ENCODE results near the gene ZFYVE9.
"Not testable (repeated sequence)": the region's sequence is repeated elsewhere in the genome, so short reads cannot be mapped to it uniquely, and the experiment has no call there.

ZFYVE9 gene, protein sequence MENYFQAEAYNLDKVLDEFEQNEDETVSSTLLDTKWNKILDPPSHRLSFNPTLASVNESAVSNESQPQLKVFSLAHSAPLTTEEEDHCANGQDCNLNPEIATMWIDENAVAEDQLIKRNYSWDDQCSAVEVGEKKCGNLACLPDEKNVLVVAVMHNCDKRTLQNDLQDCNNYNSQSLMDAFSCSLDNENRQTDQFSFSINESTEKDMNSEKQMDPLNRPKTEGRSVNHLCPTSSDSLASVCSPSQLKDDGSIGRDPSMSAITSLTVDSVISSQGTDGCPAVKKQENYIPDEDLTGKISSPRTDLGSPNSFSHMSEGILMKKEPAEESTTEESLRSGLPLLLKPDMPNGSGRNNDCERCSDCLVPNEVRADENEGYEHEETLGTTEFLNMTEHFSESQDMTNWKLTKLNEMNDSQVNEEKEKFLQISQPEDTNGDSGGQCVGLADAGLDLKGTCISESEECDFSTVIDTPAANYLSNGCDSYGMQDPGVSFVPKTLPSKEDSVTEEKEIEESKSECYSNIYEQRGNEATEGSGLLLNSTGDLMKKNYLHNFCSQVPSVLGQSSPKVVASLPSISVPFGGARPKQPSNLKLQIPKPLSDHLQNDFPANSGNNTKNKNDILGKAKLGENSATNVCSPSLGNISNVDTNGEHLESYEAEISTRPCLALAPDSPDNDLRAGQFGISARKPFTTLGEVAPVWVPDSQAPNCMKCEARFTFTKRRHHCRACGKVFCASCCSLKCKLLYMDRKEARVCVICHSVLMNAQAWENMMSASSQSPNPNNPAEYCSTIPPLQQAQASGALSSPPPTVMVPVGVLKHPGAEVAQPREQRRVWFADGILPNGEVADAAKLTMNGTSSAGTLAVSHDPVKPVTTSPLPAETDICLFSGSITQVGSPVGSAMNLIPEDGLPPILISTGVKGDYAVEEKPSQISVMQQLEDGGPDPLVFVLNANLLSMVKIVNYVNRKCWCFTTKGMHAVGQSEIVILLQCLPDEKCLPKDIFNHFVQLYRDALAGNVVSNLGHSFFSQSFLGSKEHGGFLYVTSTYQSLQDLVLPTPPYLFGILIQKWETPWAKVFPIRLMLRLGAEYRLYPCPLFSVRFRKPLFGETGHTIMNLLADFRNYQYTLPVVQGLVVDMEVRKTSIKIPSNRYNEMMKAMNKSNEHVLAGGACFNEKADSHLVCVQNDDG (N-terminal part only)

DNA sequence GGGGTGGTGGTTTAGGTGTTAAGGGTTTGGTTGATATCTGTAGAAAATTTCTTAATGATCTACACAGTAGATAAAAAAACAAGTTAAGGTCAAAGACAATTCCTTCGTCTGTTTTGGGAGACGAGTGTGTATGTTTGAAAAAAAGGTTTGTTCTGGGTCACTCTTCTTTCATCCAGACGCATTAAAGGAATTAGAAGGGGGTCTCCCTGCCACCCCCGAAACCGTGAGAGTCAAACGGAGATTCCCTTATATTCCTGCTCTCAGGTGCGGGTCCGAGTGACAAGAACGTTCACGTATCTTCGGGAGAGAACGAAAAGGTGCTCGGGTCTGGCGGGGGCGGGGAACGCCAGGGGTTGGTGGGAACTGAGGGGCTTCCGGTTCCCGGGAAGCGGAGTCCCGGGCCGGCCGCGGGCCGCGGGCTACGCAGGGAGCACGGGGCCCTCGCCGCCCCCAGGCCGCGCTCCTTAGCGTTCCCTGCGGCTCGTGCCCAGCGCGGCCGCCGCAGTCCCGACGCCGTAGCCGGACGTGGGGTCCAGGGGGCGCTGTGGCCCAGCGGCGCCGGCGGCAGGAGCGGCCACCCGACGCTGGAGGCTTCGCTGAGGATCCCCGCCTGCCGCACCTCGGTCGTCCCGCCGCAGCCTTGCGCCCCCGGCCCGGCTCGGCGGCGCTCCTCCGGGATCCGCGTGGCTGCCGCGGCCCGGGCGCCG is at the start of gene ZFYVE9:
TSS of gene ZFYVE9 (plus strand) at position 577 of the 707 bp plus-strand sequence. CDS start 91,118 bp downstream, outside the sequence.
- DNase-seq (ENCODE audit: low spot score), result peak; percentile 73

DNA sequence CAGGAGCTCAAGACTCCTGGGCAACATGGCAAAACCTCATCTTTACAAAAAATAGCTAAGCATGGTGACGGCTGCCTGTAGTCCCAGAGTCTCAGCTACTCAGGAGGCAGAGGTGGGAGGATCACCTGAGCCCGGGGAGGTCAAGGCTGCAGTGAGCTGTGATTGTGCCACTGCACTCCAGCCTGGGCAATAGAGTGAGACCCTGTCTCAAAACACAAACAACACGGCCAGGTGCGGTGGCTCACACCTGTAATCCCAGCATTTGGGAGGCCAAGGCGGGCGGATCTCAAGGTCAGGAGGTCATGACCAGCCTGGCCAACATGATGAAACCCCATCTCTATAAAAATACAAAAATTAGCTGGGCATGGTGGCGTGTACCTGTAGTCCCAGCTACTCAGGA is 47.6 kb upstream of the ZFYVE9 start:
- DNase-seq (ENCODE audit: low spot score), result not testable (repeated sequence)

DNA sequence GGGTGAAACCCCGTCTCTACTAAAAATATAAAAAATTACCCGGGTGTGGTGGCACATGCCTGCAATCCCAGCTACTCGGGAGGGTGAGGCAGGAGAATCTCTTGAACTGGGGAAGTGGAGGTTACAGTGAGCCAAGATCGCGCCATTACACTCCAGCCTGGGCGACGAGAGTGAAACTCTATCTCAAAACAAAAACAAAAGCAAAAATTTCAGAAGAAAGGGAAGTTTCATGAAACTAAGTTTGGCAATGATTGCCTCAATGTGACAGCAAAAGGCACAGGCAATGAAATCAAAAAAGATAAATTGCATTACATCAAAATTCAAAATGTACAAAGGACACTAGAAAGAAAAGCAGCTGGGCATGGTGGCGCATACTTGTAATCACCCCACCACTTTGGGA is 45.7 kb upstream of the ZFYVE9 start:
- no peak for DNase-seq (ENCODE audit: low spot score)

DNA sequence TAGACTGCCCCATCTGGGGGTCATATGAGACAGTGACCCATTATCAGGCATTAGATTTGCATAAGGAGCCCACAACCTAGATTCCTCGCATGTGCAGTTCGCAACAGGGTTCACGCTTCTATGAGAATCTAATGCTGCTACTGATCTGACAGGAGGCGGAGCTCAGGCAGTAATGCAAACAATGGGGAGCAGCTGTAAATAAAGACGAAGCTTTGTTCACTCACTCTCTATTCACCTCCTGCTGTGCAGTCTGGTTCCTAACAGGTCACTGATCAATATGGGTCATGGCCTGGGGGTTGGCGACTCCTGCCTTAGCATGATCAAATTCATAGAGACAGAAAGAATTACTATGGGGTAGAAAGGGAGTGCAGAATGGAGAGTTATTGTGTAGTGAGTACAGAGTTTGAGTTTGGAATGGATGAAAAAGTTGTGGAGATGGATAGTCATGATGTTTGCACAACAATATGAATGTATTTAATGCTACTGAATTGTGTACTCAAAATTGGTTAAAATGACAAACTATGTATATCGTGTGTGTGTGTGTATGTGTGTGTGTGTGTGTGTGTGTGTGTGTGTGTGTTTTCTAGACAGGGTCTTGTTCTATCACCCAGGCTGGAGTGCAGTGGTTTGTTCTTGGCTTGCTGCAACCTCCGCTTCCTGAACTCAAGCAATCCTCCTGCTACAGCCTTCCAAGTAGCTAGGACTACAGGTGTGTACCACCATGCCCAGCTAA is 43.6 kb upstream of the ZFYVE9 start:
- peak; percentile 28 for DNase-seq (ENCODE audit: low spot score)

DNA sequence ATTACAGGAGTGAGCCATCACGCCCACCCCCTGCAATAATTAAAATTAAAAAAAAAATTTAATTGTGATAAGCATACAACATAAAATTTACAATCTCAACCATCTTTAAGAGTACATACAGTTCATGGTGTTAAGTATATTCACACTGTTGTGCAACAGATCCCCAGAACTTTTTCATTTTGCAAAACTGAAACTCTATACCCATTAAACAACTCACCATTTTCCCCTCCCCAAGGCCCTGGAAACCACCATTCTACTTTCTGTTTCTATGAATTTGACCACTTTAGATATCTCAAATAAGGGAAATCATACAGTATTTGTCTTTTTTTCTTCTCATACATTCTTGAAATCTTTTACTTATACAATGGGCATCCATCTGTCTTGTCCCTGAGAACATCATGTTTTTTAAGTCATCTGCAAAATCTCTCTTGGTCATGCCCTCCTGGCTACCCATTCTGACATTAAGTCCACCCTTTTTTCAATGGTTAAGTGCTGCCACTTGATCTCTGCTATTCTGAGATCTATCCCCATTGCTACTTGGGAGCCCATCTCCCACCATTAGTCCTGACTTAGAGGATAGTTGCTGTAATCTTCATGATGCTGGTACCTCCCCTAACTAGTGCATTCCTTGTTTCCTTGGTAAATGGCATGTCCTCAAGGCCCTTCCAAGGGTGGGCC is 39.4 kb upstream of the ZFYVE9 start:
- DNase-seq (ENCODE audit: low spot score), result no peak

DNA sequence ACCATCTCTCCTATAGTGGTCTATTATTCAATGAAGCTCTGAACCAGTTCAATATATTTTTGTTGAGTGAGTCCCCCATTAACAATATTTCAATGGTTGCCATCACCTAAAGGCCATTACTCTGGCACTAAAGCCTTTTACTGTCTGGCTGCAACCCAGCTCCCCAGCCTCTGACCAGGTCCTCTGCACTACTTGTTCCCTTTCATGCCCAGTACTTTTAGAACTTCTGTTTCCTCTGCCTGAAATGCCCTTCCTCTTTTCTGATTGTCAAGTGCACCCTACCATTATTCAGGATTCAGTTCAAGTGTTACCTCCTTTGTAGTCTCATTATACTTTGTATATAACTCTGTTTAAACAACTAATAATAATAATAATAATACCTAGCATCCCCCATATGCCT is 30.4 kb upstream of the ZFYVE9 start:
- DNase-seq (ENCODE audit: low spot score), result no peak

DNA sequence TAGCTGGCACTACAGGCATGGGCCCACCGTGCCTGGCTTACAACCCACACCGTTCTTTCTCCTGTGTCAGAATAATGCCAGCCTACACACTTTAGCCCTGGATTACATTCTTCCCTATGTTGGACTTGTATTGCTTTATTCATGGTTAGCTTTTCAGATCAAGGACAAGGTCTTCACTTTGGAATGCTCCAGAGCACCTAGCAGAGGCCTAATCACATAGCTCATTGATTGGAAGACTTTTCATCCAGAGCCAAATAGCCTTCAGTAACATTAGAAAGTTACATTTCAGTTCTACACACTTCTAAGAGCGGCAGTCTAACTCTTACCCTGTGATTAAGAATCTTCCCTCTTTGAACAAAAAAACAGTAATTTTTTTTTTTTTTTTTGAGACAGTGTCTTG is 29.4 kb upstream of the ZFYVE9 start:
- DNase-seq (ENCODE audit: low spot score), result no peak

DNA sequence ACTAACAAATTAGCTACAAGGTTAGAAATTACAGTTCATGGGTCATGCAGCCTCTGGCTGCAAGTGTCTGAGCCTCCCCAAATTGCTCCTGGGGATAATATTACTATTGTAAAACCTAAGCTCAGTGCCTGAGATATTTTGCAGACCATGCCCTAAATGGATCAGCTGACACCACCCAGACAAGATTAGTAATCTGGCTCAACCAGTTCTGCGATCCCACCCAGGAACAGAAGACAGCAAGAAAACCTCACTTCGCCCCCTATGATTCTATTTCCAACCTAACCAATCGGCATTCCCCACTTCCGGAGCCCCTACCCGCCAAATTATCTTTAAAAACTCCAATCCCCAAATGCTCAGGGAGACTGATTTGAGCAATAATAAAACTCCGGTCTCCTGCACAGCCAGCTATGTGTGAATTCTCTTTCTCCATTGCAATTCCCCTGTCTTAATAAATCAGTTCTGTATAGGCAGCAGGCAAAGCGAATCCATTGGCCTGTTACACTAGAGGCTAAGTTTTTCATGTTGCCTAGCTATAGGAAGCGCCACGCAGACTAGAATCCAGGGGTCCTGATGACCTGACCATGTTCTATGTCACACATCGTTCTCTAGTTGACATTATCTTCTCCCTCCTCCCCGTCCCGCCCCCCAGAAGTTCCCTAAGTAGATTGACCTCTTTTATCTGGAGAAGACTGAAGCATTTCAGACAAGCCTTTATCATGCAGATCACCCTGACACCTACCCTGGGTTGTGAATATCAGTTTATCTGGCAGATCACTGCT is 22.4 kb upstream of the ZFYVE9 start:
- no peak for DNase-seq (ENCODE audit: low spot score)

DNA sequence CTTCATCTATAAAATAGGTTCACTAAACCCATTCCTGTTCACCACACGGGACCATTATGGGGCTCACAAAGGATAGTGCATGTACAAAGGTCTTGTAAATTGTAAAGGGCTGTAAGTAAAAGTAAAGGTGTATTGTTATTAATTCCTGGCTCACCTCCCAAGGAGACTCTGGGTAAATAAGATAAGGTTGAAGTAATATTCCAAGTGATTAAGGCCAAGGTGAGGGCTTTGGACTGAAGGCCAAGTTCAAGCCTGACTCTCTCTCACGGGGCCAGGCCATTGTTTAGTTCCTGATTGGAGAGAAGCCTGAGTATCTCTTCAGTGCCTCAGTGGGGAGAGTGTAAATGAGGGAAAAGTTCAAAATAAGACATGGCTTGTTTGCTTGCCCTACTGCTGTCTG is 19.5 kb upstream of the ZFYVE9 start:
- no peak for DNase-seq (ENCODE audit: low spot score)

DNA sequence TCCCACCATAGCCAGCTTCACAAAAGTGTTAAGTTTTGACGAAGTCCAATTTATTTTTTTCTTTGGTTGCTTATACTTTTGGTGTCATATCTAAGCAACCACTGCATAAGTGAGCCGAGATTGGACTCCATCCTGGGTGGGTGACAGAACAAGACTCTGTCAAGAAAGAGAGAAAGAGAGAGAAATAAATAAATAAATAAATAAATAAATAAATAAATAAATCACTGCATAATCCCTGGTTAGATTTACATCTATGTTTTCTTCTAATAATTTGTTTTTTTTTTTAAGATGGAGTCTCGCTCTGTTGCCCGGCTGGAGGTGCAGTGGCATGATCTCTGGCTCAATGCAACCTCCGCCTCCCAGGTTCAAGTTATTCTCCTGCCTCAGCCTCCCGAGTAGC is 18.3 kb upstream of the ZFYVE9 start:
- no peak for DNase-seq (ENCODE audit: low spot score)

DNA sequence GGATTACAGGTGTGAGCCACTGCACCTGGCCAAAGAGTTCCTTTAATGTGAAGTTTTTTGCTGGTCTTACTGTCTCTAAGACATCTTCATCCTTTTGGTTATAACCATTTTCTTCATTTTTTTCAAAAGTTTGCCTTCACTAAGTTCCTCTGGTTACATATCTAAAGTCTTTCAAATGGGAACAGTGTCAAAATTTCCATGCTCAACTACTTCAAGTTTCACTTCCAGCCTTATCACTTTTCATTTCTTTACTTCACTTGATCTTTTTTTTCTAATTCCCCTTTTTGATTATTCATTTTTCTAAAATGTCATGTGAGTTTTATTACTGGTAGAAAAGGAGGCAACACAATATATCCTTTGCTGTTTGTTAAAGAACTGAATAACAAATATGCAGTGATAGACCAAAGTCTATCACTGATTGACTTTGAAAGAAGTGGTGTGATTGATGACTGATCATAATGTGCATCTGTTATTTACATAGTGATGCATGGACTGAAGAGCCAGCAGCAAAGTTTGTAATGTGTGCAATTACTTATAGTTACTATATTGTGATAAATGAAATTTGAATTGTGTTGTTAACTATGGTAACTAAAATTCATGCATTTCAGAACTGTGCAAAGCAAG is 16.0 kb upstream of the ZFYVE9 start:
- no peak for DNase-seq (ENCODE audit: low spot score)

DNA sequence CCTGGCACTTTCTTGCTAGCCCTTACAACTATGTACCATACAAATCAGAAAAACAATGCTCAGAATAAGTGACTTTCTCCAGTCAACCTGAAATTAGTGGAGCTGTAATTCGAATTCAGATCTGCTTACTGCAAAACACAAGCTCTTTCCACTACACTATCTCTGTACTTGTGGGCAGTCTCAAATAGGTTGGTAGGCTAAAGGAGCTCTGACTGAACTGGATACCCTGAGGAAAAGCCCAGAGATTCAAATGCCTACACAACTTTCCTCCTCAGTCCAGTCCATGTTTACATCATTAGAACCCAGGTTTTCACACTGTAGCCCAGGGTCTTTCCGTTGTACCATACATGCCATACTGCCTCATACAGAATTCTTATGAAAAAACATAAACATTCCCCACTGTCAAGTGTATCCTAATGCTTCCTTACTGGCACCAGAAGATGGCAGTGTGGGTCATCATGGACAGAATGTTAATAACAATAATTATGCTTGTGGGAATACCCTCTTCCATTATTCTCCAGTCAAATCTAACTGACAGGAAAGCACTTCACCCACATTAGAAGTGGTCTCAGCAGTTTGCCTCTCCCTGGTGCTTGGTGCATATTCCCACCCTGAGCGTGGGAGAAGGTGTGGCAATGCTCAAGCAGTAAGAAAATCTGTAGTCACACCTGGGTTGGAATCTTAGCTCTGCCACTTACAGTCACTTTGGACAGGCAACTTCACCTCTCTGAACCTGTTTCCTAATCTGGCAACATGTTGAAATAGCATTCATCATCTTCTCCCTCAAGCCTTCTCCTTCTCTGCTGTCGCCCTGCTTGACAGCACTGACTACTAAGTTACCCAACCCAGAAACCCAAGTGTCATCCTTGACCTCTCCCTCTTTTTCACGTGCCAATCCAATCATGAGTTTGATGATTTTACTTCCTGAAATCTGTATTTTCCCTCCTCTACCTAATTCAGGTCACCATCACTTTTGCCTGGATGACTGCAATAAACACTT is 14.4 kb upstream of the ZFYVE9 start:
- no peak for DNase-seq (ENCODE audit: low spot score)

DNA sequence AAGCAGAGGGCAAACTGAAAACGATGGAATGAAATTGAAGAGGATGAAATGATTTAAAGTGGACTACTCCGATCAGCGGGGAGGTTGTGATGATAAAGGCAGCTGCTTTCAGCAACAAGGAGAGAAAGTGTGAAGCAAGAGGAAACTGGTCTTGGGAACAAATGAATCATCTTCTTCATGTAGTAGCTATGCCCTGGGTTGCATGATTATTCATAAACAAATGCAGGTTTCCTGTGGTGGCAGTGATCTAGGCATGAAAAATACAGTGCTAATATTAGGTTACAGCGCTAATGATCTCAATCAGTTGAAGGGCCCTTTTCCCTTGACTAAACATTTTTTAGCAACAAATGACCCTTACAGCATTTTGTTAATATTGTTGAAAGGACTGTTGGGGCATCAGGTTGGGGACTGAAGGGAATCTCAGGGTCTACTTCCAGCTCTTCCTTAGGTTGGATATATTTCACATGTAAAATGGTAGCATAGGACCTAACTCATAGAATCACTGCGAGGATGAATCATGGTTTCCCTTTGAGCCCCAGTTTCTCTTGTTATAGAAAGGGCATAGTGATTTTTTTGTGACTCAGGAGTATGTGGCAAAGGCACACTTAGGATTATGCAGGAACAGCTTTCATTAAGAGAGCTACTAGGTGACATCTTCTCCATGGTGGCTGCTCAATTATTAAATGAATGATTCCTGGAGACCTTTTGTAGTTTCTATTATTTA is 1.9 kb upstream of the ZFYVE9 start:
- DNase-seq (ENCODE audit: low spot score), result no peak

DNA sequence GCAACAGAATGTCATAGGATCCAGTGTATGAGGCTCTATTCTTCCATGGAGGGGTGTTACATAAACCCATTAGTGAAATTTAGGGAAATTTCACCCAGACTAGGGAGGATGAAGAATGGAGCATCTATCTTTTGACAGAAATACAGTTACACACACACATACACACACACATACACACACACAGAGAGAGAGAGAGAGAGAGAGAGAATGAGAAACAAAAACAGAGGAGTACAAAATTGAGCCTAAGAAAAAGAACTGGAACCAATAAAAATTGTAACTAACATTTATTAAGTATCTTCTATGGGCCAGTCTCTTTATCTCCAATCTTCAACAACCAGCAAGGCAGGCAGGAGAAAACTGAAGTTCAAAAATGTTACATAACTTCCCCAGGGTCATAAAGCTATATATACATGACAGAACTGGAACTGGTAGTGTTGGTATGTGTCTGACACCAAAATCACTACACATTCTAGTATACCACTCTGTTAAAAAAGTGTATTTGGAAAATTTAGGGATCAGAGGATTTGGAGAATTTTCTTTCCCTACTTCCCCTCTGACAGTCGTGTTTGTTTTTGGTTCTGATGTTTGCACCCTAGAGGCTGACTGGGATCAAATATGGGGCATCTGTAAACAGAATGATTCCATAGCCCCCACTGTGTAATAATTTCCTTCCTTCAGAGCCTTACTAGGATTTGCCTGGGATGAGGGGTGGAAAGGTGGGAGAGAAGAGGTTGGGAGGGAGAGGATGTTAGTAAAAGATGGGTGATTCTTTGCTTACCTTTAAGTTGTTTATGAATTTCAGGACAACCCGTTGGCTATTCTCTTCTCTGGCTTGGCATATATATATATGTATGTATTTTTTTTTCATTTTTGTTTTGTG is 1.0 kb upstream of the ZFYVE9 start:
- no peak for DNase-seq (ENCODE audit: low spot score)

DNA sequence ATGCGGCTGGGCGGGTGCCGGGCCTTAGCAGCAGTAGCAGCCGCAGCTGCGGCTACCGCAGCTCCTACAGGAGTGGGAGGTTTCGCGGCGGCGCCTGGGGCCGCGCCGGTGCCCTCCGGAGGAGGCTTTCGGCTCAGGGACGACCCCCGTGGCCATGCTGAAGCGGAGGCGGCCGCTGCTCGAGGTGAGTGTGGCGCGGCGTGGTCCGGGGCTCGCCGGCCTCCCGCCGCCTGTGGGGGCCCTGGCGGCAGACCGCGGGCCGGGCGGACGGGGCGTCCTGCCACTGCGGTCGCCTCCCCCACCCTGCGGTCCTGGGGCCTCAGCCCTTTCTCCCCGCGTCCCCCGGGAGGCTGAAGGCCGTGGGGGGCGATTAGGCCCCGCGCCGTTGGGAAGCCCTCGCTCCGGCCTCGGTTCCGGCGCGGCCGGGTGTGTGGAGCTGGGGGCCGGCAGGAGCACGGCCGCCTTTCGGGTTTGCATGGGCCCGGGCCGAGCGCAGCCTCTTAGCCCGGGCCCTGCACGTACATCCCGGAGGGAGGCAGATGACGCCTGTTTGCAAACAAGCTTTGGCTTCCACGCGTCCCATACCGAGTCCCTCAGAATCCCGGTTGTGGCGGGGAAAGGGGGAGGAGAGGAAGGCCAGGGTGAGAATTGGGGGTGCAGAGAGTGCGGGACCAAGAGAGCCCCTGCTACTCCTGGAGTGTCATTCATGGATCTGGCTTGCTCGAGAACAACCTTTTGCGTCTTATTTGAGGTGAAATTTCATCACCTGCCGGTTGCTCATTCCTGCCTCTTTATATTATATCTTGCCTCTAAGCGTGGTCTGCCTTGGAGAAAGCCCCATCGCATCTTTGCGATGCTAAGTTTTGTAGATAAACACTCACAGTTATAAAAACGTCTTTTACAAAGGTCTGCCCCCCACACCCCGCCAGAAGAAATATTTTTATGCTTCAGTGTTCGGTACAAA is 613 bp downstream of the ZFYVE9 start:
- peak; percentile 51 for DNase-seq (ENCODE audit: low spot score)
